Left lung (tissue), 10 donors: ENCODE results near the gene C16orf82. TPM values are rescaled to one million over a fixed set of nuclear protein-coding genes. Genes with fewer than 3 reads are reported as not detected.

Source experiments
- ATAC-seq: fragments of 200-7000 bp; cut with Tn5 transposase; one replicate; pipeline ENCODE4 v1.9.1; 2020; ENCODE audit warnings: moderate library complexity
- DNase-seq, 4 donors: peaks; one replicate each; pipeline ENCODE4 v3.0.0-alpha.2; 2013 to 2020
- H3K27ac ChIP-seq, 2 donors: fragments of 200-600 bp; sonication (generic) in 1 of 2; one replicate each; pipeline versions ENCODE4 v1.5.0 to v1.8.0; 2020 to 2021
- H3K27me3 ChIP-seq, 2 donors: fragments of 200-600 bp; sonication (generic) in 1 of 2; one replicate each; pipeline versions ENCODE4 v1.5.0 to v1.8.0; 2020 to 2021
- H3K36me3 ChIP-seq, 2 donors: fragments of 200-600 bp; sonication (generic) in 1 of 2; one replicate each; pipeline versions ENCODE4 v1.5.0 to v1.8.0; 2020 to 2021
- H3K4me1 ChIP-seq, 2 donors: fragments of 200-600 bp; one replicate each; pipeline ENCODE4 v1.8.0; 2021
- H3K4me3 ChIP-seq, 2 donors: fragments of 200-600 bp; sonication (generic) in 1 of 2; one replicate each; pipeline versions ENCODE4 v1.5.0 to v1.8.0; 2020 to 2021; ENCODE audit warnings: mild to moderate bottlenecking in 1 of 2
- H3K9me3 ChIP-seq, 2 donors: fragments of 200-600 bp; sonication (generic) in 1 of 2; one replicate each; pipeline versions ENCODE4 v1.5.0 to v1.8.0; 2020 to 2021
- intact Hi-C, 2 donors: fragments of 100-400 bp; cut with DNase I; formaldehyde crosslinking; loops; one replicate each; pipeline versions ENCODE4 v1.11.2 to v1.14.2; 2022
- polyA plus RNA-seq, 6 donors: library from polyadenylated mRNA; unstranded; fragments of 120-200 nt; gene quantifications; one replicate each; pipeline ENCODE4 v1.2.1, GENCODE V29; 2013; ENCODE audit not compliant: insufficient read length in 6 of 6
- total RNA-seq, 2 donors: library from RNA; stranded (reverse); fragmentation: NEBNext Ultra II Directional; extraction: Animal tissue kit (Norgen Biotek cat#: 25700); gene quantifications; one replicate each; pipeline ENCODE4 v1.2.1, GENCODE V29; 2021
- TF ChIP-seq, protein P1 (sequence below), 2 donors: fragments of 200-600 bp; sonication (generic) in 1 of 2; IDR thresholded peaks; one replicate each; pipeline versions ENCODE4 v1.5.0 to v1.8.0; 2021; ENCODE audit warnings: antibody characterized with exemption in 2 of 2
- donor health status: DM: no; HTN: yes; CAD: no.
- donor health status: DM: no; HTN: no; CAD: no.

The C16orf82 gene
- total and polyA plus RNA-seq, 8 donors: not detected

GRCh38 chr16:27070776-27071175 lies 4.0 kb downstream of the C16orf82 start:
- intact Hi-C loops: no loop called here
- no peak for ATAC-seq
- Histone ChIP-seq H3K27me3 (peaks cover 0 to 28% of the 10 kb centered on the region in 2 donors), H3K9me3 (no peaks in the 10 kb centered on the region), H3K36me3 (no peaks in the 10 kb centered on the region), H3K4me1 (no peaks in the 10 kb centered on the region), H3K27ac (no peak overlapping the region), H3K4me3 (no peak overlapping the region)
- no peak for DNase-seq
- TF ChIP-seq, protein P1, sequence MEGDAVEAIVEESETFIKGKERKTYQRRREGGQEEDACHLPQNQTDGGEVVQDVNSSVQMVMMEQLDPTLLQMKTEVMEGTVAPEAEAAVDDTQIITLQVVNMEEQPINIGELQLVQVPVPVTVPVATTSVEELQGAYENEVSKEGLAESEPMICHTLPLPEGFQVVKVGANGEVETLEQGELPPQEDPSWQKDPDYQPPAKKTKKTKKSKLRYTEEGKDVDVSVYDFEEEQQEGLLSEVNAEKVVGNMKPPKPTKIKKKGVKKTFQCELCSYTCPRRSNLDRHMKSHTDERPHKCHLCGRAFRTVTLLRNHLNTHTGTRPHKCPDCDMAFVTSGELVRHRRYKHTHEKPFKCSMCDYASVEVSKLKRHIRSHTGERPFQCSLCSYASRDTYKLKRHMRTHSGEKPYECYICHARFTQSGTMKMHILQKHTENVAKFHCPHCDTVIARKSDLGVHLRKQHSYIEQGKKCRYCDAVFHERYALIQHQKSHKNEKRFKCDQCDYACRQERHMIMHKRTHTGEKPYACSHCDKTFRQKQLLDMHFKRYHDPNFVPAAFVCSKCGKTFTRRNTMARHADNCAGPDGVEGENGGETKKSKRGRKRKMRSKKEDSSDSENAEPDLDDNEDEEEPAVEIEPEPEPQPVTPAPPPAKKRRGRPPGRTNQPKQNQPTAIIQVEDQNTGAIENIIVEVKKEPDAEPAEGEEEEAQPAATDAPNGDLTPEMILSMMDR (IDR thresholded peaks at IDR 0.05): no peak

- Histone ChIP-seq H3K4me3 (no peak overlapping the region), H3K36me3 (no peaks in the 10 kb centered on the region), H3K9me3 (no peaks in the 10 kb centered on the region), H3K27me3 (peaks cover 0 to 15% of the 10 kb centered on the region in 2 donors), H3K27ac (no peak overlapping the region), H3K4me1 (no peaks in the 10 kb centered on the region)
- intact Hi-C loops: no loop called here
- ATAC-seq: no peak
- TF ChIP-seq, protein P1 (IDR thresholded peaks at IDR 0.05): no peak
- no peak for DNase-seq
Measured at GRCh38 chr16:27073733-27074132, 7.0 kb downstream of the C16orf82 start.

DNA sequence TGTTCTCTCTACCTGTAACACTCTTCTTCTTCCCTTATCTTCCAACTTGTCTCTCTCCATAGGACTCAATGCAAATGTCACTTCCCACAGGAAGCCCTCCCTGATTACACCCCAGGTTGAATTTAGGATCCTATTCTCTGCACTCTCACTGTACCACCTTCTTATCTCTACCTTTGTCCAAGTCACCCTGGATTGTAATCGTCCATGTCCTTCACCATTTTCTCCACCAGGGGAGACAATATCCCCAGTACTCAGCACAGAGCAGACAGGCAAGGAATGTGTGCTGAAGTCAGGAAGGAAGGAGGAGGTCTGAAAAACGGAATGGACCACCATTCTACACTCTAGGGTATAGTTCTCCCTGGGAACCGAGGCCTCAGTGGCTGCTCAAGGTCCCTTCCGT lies 14.2 kb downstream of the C16orf82 start:
- no peak overlapping the region for H3K4me3 ChIP-seq
- no peaks in the 10 kb centered on the region for H3K9me3 ChIP-seq
- no peaks in the 10 kb centered on the region for H3K36me3 ChIP-seq
- no peak for DNase-seq
- intact Hi-C loops: no loop called here
- TF ChIP-seq, protein P1 (IDR thresholded peaks at IDR 0.05): no peak
- ATAC-seq: no peak
- H3K27me3 ChIP-seq: peaks cover 0 to 79% of the 10 kb centered on the region in 2 donors
- H3K27ac ChIP-seq: no peak overlapping the region
- H3K4me1 ChIP-seq: no peaks in the 10 kb centered on the region

DNA sequence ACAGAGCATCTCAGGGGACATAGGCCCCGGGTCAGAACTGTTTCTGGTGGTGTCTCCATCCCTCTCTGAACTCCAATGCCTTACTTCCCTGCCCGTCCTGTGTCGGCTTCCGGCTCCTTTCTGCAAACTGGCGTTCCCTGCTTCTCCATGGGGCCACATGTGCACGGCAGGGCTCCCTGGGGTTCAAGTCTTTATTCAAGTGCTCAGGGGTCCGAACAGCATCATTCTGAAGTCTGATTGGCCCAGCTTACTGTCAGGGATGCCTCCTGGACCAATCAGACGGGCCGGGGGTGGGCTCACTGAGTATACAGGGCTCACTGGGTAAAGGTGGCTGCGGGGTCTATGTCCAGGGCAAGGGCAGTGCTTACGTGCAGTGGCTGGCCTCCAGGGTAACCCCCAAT lies 17.1 kb downstream of the C16orf82 start:
- Histone ChIP-seq H3K4me1 (no peaks in the 10 kb centered on the region), H3K27me3 (peaks cover 0 to 74% of the 10 kb centered on the region in 2 donors), H3K36me3 (no peaks in the 10 kb centered on the region), H3K9me3 (no peaks in the 10 kb centered on the region), H3K27ac (no peak overlapping the region), H3K4me3 (no peak overlapping the region)
- TF ChIP-seq, protein P1 (IDR thresholded peaks at IDR 0.05): no peak
- ATAC-seq (no peak), DNase-seq (no peak)
- intact Hi-C loops: no loop called here

DNA sequence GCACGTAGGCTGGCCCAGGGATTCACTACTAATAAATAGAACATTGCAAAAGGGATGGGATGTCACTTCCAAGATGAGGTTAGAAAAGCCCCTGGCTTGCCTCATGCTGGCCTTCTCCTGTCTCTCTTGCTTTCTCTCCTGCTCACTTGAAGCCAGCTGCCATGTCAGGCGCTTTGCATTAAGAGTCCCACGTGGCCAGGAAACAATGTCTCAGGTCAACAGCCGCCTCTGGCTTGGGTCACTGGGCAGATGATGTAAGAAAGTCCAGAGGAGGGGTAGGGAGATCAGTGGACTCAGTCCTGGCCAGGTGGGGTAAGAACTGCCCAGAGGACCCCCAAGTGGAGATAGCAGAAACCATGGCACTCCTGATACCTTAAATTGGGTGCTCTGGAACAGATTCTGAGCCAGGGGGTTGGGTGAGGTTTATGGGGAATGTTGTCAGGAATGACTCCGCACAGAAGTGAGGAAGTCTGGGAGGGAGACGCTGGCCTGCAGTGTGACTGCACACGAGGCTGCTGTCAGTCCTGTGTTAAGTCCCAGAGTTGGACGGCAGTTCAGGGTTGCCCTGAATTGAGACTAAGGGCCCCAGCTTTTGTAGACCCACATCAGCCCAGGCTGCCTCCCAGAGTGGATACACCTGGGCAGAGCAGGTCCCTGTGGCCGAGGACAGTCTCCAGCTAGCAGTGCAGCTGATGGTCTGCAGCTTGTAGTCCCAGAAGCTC lies 17.7 kb downstream of the C16orf82 start:
- no peaks in the 10 kb centered on the region for H3K4me1 ChIP-seq
- no peaks in the 10 kb centered on the region for H3K36me3 ChIP-seq
- ATAC-seq: no peak
- TF ChIP-seq, protein P1 (IDR thresholded peaks at IDR 0.05): no peak
- intact Hi-C loops: no loop called here
- H3K9me3 ChIP-seq: no peaks in the 10 kb centered on the region
- peaks cover 0 to 74% of the 10 kb centered on the region in 2 donors for H3K27me3 ChIP-seq
- no peak overlapping the region for H3K27ac ChIP-seq
- no peak for DNase-seq
- H3K4me3 ChIP-seq: no peak overlapping the region
